CD14-positive monocyte (primary cell): ENCODE results near the gene CPN1. TPM values are rescaled to one million over a fixed set of nuclear protein-coding genes. Genes with fewer than 3 reads are reported as not detected.

Experiments
- DNase-seq, 3 donors: peaks; one replicate each; pipeline ENCODE4 v3.0.0-alpha.2; 2011 to 2022
- H2AFZ ChIP-seq: 2 replicates; pipeline ENCODE4 v1.6.0; 2012; ENCODE audit warnings: mild to moderate bottlenecking, low read depth, low read length, inconsistent platforms; ENCODE audit not compliant: insufficient read depth, poor library complexity, severe bottlenecking
- H3K27ac ChIP-seq, 2 donors: 1 replicate in 1 of 2; 2 replicates in 1 of 2; pipeline ENCODE4 v1.5.1; 2012 to 2013; ENCODE audit warnings: low read length in 2 of 2, control low read depth in 1 of 2, inconsistent platforms in 1 of 2, low read depth in 1 of 2, mild to moderate bottlenecking in 1 of 2
- H3K27me3 ChIP-seq, 2 donors: one replicate each; pipeline versions ENCODE4 v1.6.0 to v1.6.1; 2011 to 2013; ENCODE audit warnings: low read length in 2 of 2; ENCODE audit not compliant: control insufficient read depth in 2 of 2, insufficient read depth in 2 of 2
- H3K36me3 ChIP-seq, 2 donors: replicated peaks in 1 of 2; 1 replicate in 1 of 2; 2 replicates in 1 of 2; pipeline versions ENCODE4 v1.5.1 to v1.6.1; 2012 to 2013; ENCODE audit warnings: low read length in 2 of 2, control low read depth in 1 of 2, inconsistent platforms in 1 of 2, mild to moderate bottlenecking in 1 of 2; ENCODE audit not compliant: insufficient read depth in 2 of 2, control insufficient read depth in 1 of 2
- H3K4me1 ChIP-seq, 2 donors: 1 replicate in 1 of 2; 2 replicates in 1 of 2; pipeline versions ENCODE4 v1.5.1 to v1.6.1; 2012 to 2013; ENCODE audit warnings: low read length in 2 of 2, control low read depth in 1 of 2, inconsistent platforms in 1 of 2, mild to moderate bottlenecking in 1 of 2, moderate library complexity in 1 of 2; ENCODE audit not compliant: insufficient read depth in 2 of 2, control insufficient read depth in 1 of 2
- H3K4me2 ChIP-seq: replicated peaks from 2 replicates; pipeline ENCODE3; 2012; ENCODE audit warnings: low read length, moderate library complexity, mild to moderate bottlenecking; ENCODE audit not compliant: poor library complexity, severe bottlenecking; ENCODE audit errors: extremely low read depth
- H3K4me3 ChIP-seq, 3 experiments: fragments of 200-600 bp in 1 of 3; sonication (generic) in 1 of 3; replicated peaks in 1 of 3; 1 replicate in 2 of 3; 2 replicates in 1 of 3; pipeline ENCODE4 v1.5.1; 2011 to 2013; ENCODE audit warnings: low read length in 3 of 3, mild to moderate bottlenecking in 3 of 3, control low read depth in 2 of 3, low read depth in 2 of 3, inconsistent platforms in 1 of 3, moderate library complexity in 1 of 3
- H3K79me2 ChIP-seq: 2 replicates; pipeline ENCODE4 v1.6.0; 2012; ENCODE audit warnings: mild to moderate bottlenecking, control low read depth, inconsistent platforms, low read length, moderate library complexity; ENCODE audit not compliant: insufficient read depth
- H3K9ac ChIP-seq: 2 replicates; pipeline ENCODE4 v1.6.0; 2017; ENCODE audit warnings: low read length, mild to moderate bottlenecking; ENCODE audit not compliant: insufficient read depth, poor library complexity, severe bottlenecking
- H3K9me3 ChIP-seq, 2 donors: replicated peaks in 1 of 2; 1 replicate in 1 of 2; 2 replicates in 1 of 2; pipeline versions ENCODE4 v1.5.1 to v1.6.1; 2012 to 2013; ENCODE audit warnings: low read length in 2 of 2, control low read depth in 1 of 2; ENCODE audit not compliant: control insufficient read depth in 1 of 2, insufficient read depth in 1 of 2
- H4K20me1 ChIP-seq: 2 replicates; pipeline ENCODE4 v1.6.0; 2012; ENCODE audit warnings: mild to moderate bottlenecking, low read length, control low read depth, moderate library complexity; ENCODE audit not compliant: insufficient read depth
- H3K27ac Mint-ChIP-seq, 7 donors: one replicate each; pipeline ENCODE4 v1.8.0; 2020; ENCODE audit warnings: mild to moderate bottlenecking in 7 of 7, mixed read lengths in 7 of 7, moderate library complexity in 6 of 7, inconsistent platforms in 2 of 7
- H3K27me3 Mint-ChIP-seq, 3 donors: one replicate each; pipeline ENCODE4 v1.8.0; 2021 to 2022; ENCODE audit warnings: low read depth in 3 of 3, mild to moderate bottlenecking in 3 of 3, mixed read lengths in 3 of 3, moderate library complexity in 3 of 3, inconsistent platforms in 1 of 3
- H3K36me3 Mint-ChIP-seq, 2 donors: one replicate each; pipeline ENCODE4 v1.8.0; 2020; ENCODE audit warnings: mixed read lengths in 2 of 2, inconsistent platforms in 1 of 2, mild to moderate bottlenecking in 1 of 2
- H3K4me1 Mint-ChIP-seq: one replicate; pipeline ENCODE4 v1.8.0; 2020; ENCODE audit warnings: mild to moderate bottlenecking, mixed read lengths
- H3K4me3 Mint-ChIP-seq, 2 donors: one replicate each; pipeline ENCODE4 v1.8.0; 2020; ENCODE audit warnings: mild to moderate bottlenecking in 2 of 2, mixed read lengths in 2 of 2, moderate library complexity in 1 of 2
- H3K9me3 Mint-ChIP-seq, 7 donors: one replicate each; pipeline ENCODE4 v1.8.0; 2020 to 2022; ENCODE audit warnings: mixed read lengths in 7 of 7, mild to moderate bottlenecking in 6 of 7, moderate library complexity in 6 of 7, inconsistent platforms in 2 of 7
- CTCF ChIP-seq: fragments of 200-600 bp; IDR thresholded peaks from one replicate; pipeline ENCODE4 v1.8.0; 2022; ENCODE audit warnings: antibody characterized with exemption, mild to moderate bottlenecking
- WGBS: methylation state at CpG from one replicate; pipeline ENCODE4 v1.1.5; 2013; ENCODE audit warnings: missing lambda C conversion rate; ENCODE audit not compliant: insufficient coverage; 5-methylcytosine and 5-hydroxymethylcytosine counted together
- intact Hi-C, 2 donors: fragments of 100-400 bp; cut with micrococcal nuclease; formaldehyde crosslinking; loops; one replicate each; pipeline versions ENCODE4 v1.15.0 to v1.15.1; 2023
- polyA plus RNA-seq, 3 donors: library from polyadenylated mRNA; depleted of rRNA in 1 of 3; unstranded in 2 of 3; stranded (reverse) in 1 of 3; fragments of 300-500 nt in 2 of 3; fragments of >200 nt in 1 of 3; fragmentation: Illumina TruSeq in 2 of 3; gene quantifications; 1 replicate in 2 of 3; 2 replicates in 1 of 3; pipeline ENCODE4 v1.2.3, GENCODE V29; 2012 to 2021

CPN1 gene
- polyA plus RNA-seq, 3 donors: not detected

- no peak overlapping the region for H3K4me2 ChIP-seq
- Mint-ChIP-seq H3K4me3 (no peak overlapping the region), H3K9me3 (peaks cover 0 to under 1% (median 0%) of the 10 kb centered on the region in 7 donors), H3K27ac (no peak overlapping the region), H3K4me1 (no peaks in the 10 kb centered on the region), H3K27me3 (peaks cover 6 to 10% (median 7%) of the 10 kb centered on the region in 3 donors), H3K36me3 (no peaks in the 10 kb centered on the region)
- H3K9me3 ChIP-seq: no peaks in the 10 kb centered on the region
- H3K36me3 ChIP-seq: no peaks in the 10 kb centered on the region
- H3K4me1 ChIP-seq: no peaks in the 10 kb centered on the region
- no peak overlapping the region for H3K4me3 ChIP-seq
- no peak overlapping the region for H2AFZ ChIP-seq
- no peak overlapping the region for H3K27ac ChIP-seq
- no peak for TF ChIP-seq CTCF
- intact Hi-C loops: no loop called here
- H4K20me1 ChIP-seq: no peaks in the 10 kb centered on the region
- H3K9ac ChIP-seq: no peak overlapping the region
- no peak for DNase-seq
- no CpG with 5 or more reads among the region's 4 CpGs for WGBS
- H3K79me2 ChIP-seq: no peaks in the 10 kb centered on the region
- H3K27me3 ChIP-seq: no peaks in the 10 kb centered on the region
Measured at GRCh38 chr10:100124097-100124496, 42.4 kb upstream of the CPN1 start.

- Mint-ChIP-seq H3K27ac (no peak overlapping the region), H3K4me1 (no peaks in the 10 kb centered on the region), H3K9me3 (peaks cover 0 to 4% (median 0%) of the 10 kb centered on the region in 7 donors), H3K4me3 (no peak overlapping the region), H3K36me3 (no peaks in the 10 kb centered on the region), H3K27me3 (peaks cover 3 to 6% (median 3%) of the 10 kb centered on the region in 3 donors)
- H3K79me2 ChIP-seq: no peaks in the 10 kb centered on the region
- no peak overlapping the region for H2AFZ ChIP-seq
- H4K20me1 ChIP-seq: no peaks in the 10 kb centered on the region
- no peaks in the 10 kb centered on the region for H3K4me1 ChIP-seq
- no peak for DNase-seq
- H3K4me2 ChIP-seq: no peak overlapping the region
- no peaks in the 10 kb centered on the region for H3K9me3 ChIP-seq
- no peaks in the 10 kb centered on the region for H3K36me3 ChIP-seq
- intact Hi-C loops: no loop called here
- TF ChIP-seq CTCF: no peak
- H3K9ac ChIP-seq: no peak overlapping the region
- H3K27ac ChIP-seq: no peak overlapping the region
- no peak overlapping the region for H3K4me3 ChIP-seq
- no peaks in the 10 kb centered on the region for H3K27me3 ChIP-seq
Measured at GRCh38 chr10:100122780-100123179, 41.1 kb upstream of the CPN1 start.
